ENCODE results near the gene TMEM108.

DNA sequence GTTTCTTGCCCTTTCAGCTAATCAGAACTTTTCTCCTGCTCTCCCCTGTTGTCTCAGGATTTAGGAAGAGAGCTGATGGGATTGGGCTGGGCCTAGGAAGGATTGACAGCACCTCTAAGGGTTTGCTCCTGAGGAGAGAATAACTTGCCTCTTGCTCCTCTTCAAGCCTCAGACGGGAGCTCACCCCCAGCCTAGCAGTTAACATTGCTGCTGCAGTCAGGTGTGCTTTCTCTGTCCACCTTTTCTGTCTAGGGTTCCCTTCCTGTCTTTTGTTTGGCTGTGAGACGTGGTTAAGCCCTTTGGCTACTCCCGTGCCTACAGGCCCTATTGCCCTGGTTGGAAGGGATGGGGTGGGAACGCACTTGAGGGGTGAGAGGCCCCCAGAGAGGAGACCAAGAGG is 20.1 kb downstream of the TMEM108 start:
- TF ChIP-seq CSRNP3 (CRISPR knock-in tag; IDR thresholded peaks at IDR 0.05) (no peak), ZFP30 (CRISPR knock-in tag; IDR thresholded peaks at IDR 0.05) (no peak), ZNF565 (CRISPR knock-in tag; conservative IDR thresholded peaks at IDR 0.05; ENCODE audit: low read depth) (no peak), SNAI2 (CRISPR knock-in tag; IDR thresholded peaks at IDR 0.05) (no peak), PATZ1 (CRISPR knock-in tag; IDR thresholded peaks at IDR 0.05; ENCODE audit: borderline replicate concordance) (no peak), ZFP3 (CRISPR knock-in tag; IDR thresholded peaks at IDR 0.05) (no peak), TOX (CRISPR knock-in tag; IDR thresholded peaks at IDR 0.05; ENCODE audit: borderline replicate concordance) (no peak), GLIS3 (CRISPR knock-in tag; IDR thresholded peaks at IDR 0.05) (no peak)
- TF ChIP-seq, protein P1, sequence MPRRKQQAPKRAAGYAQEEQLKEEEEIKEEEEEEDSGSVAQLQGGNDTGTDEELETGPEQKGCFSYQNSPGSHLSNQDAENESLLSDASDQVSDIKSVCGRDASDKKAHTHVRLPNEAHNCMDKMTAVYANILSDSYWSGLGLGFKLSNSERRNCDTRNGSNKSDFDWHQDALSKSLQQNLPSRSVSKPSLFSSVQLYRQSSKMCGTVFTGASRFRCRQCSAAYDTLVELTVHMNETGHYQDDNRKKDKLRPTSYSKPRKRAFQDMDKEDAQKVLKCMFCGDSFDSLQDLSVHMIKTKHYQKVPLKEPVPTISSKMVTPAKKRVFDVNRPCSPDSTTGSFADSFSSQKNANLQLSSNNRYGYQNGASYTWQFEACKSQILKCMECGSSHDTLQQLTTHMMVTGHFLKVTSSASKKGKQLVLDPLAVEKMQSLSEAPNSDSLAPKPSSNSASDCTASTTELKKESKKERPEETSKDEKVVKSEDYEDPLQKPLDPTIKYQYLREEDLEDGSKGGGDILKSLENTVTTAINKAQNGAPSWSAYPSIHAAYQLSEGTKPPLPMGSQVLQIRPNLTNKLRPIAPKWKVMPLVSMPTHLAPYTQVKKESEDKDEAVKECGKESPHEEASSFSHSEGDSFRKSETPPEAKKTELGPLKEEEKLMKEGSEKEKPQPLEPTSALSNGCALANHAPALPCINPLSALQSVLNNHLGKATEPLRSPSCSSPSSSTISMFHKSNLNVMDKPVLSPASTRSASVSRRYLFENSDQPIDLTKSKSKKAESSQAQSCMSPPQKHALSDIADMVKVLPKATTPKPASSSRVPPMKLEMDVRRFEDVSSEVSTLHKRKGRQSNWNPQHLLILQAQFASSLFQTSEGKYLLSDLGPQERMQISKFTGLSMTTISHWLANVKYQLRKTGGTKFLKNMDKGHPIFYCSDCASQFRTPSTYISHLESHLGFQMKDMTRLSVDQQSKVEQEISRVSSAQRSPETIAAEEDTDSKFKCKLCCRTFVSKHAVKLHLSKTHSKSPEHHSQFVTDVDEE (CRISPR knock-in tag; IDR thresholded peaks at IDR 0.05): no peak
- TF ChIP-seq, protein P2, sequence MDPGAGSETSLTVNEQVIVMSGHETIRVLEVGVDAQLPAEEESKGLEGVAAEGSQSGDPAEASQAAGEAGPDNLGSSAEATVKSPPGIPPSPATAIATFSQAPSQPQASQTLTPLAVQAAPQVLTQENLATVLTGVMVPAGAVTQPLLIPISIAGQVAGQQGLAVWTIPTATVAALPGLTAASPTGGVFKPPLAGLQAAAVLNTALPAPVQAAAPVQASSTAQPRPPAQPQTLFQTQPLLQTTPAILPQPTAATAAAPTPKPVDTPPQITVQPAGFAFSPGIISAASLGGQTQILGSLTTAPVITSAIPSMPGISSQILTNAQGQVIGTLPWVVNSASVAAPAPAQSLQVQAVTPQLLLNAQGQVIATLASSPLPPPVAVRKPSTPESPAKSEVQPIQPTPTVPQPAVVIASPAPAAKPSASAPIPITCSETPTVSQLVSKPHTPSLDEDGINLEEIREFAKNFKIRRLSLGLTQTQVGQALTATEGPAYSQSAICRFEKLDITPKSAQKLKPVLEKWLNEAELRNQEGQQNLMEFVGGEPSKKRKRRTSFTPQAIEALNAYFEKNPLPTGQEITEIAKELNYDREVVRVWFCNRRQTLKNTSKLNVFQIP (CRISPR knock-in tag; IDR thresholded peaks at IDR 0.05; ENCODE audit: borderline replicate concordance, low read depth): no peak
